Dedifferentiated amniotic fluid mesenchymal stem cell (primary cell): Measurements from ENCODE around the gene TUBGCP3.

ENCODE experiments used
- DNase-seq: peaks from one replicate; pipeline ENCODE4 v3.0.0-alpha.2; 2016; ENCODE audit errors: extremely low spot score

TUBGCP3 gene

DNA sequence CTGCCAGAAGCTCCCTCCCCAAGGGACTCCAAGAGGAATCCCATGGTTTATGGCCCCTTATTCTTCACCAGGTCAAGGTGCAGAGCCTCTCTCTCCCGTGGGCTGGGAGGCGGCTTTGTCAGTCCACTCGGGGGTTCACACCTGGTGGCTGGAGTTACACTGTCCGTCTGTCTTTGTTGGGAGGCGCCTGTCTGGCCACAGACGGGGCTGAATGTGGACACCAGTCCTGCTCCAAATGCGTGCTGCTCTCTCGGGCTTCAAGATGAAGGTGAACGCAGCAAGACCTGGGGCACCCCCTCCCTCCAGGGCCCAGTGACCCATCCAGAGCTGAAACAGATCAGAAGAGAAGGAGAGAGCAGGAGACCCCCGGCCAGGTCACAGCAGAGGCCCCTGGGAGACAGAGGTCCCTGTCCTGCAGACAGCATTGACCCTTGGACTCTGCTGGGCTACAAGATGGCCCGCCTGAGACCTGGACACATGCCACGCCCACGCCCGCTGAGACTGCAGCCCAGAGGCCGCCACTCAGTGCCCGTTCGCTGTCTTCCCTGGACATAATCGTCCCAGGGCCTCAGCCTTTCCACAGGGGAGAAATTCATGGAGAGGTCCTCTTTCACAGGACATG is 29.9 kb upstream of the TUBGCP3 start:
- no peak for DNase-seq

DNA sequence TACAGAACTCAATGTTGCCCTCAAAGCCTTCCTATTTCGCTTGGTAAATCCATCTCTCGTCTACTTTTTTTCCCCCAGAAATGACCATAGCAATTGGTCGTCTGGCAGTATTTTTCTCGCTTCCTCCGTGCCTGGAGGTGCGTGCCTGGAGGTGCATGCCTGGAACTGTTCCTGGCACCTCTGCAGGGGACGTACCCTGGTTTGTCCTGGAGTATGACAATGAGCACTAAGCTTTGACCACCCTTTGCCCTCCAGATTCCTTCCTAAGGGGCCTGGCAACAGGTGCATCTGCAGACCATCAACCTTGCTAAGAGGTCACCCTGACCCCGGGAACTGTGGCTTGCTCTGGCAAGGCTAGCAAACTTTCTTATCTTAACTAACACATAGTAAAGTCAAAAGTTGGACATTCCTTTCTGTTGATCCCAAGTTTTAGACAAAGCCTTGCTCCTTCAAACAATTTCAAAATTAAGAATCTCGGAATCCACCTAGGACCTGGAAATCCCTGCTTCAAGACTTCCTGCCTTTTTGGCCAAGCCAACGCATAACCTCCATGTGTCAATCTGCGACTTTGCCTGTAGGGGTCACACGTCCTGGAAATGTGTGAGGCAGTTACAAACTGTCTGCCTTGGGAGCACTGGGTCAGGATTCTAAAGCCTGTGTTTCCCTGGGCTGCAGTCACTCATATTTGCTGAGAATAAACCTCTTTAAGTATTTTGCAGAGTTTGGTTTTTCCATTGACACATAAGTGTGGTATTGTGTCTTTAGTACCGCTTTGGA is 28.8 kb upstream of the TUBGCP3 start:
- DNase-seq: peak; percentile 22

DNA sequence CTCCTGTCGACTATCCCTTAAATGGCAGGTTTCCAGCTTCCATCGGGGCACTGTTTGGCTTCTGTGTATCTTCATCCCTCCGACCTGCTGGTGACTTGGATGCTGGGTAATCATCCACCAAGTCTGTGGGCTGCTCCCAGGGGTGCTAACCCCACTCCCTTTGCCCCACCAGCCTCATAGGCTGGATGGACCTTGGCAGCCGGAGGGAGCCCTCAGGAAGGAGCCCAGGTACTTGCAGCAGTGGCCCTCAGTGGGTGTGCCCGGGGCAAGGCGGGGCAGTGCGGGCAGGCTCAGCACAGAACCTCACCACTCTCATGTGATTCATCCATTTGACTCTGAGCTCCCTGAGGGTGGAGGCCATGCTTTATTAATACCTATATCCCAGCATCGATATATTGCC is 27.4 kb upstream of the TUBGCP3 start:
- no peak for DNase-seq

DNA sequence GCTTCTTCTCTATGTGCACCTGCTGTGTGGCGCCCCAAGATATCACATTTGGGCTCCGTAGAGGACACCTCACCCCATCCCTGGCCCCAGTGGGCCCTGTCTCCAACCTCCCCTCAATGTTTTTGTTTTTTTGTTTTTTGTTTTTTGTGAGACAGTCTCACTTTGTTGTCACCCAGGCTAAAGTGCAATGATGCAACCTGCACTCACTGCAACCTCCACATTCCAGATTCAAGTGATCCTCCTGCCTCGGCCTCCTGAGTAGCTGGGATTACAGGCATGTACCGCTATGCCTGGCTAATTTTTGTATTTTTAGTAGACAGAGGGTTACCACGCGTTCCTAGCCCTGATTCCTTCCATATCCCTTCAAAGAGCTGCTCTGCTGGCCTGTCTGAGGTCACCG is 26.9 kb upstream of the TUBGCP3 start:
- no peak for DNase-seq

GRCh38 chr13:112608212-112608611 is 20.3 kb upstream of the TUBGCP3 start:
- DNase-seq: no peak

DNA sequence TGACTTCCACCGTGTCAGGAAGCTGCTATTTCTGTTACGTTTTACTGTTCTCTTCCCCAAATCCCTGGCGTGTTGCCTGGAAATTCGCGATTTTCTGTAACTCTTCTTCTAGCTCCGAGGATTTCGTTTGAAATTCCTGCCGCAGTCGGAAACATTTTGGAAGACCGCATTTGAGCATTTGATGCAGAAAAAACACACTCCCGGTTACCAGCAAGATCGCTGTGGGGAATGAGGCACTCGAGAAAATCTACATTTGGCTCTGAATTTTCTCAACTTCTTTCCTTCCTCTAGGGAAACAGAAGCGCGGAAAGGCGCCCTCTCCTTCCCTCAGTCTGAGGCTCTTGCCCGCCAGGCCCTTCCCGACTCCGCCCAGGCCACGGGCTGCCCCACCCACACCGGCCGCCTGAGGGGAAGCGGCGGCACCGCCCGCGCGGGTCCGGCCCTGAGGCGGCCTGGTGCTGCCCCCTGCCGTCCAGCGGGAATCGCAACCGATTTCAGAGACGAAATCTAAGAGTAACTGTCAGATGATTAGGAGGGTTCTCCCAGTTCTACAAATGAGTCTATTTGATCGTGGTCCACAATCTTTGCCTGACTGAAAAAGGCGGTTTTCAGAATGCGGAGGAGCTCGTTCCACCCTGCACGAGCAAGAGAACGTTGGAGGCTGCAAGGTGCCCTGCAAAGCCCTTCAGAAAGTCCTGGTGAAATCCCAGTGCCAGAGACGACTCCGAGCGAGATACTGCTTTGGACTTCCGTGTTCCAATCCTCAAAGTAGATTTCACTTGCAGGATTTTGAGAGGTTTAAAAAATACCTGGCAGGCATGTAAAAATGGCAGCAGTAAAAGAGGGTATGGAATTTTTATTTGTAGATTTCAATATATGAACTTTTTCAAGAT is 18.4 kb upstream of the TUBGCP3 start:
- peak; percentile 87 for DNase-seq

- no peak for DNase-seq
Measured at GRCh38 chr13:112605531-112605990, 17.6 kb upstream of the TUBGCP3 start.

- peak; percentile 22 for DNase-seq
Measured at GRCh38 chr13:112603641-112604225, 15.8 kb upstream of the TUBGCP3 start.

GRCh38 chr13:112602189-112602588 is 14.2 kb upstream of the TUBGCP3 start:
- DNase-seq: no peak

GRCh38 chr13:112601371-112601770 is 13.4 kb upstream of the TUBGCP3 start:
- DNase-seq: no peak

- DNase-seq: no peak
Measured at GRCh38 chr13:112596235-112596634, 8.3 kb upstream of the TUBGCP3 start.

- DNase-seq: no peak
Measured at GRCh38 chr13:112592647-112593046, 4.7 kb upstream of the TUBGCP3 start.

DNA sequence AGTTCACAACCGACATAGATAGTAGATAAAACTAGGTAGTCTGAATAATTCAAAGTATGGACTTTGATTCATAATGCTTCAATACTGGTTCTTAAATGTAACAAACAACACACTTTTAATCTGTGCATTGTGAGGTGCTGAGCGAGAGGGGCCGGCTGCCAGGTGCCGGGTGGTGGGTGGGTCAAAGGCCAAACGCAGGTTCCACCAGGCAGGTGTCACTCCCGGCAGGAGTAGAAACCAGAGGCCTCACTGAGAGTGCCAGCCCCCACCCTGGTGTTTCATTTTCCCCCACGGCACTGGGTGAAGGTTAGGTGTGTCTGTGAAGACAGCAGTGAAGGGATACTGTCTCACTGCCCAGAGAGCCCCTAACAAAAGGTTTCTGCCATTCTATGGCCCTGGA is 4.2 kb upstream of the TUBGCP3 start:
- DNase-seq: no peak

DNA sequence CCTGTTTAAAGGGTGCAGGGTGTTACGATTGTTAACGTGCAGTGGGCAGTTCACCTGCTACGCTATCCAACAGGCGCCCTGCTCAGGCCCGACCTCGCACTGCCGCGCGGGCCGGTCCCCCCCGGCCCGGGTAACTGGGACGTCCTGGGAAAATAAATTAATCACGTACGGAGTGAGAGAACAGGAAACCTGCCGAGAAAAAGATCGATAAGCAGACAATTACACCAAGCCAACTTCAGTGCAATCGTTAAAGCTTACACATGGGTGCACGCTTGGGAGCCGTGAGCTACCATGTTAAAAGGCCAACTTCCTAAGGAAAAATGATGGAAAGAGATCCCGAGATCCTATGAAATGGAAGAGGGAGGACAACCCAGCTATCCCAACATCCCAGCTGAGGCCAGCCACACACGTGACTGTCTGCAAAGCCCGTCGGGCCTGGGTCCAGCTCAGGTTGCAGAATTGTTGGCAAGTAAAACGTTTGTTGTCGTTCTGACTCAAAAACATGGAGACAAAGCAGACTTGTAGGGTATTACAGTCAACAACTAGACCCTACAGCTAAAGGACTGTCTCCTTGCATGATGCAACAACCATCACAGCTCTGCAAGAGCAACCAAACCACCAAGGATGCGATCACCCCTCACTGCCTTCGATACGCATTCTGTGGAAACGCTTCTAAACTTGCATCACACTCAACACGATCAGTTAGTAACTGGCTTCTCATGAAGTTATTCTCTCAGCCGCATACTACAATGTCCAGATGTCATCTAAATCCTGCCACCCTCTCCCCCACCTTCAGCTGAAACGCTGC is 741 bp upstream of the TUBGCP3 start:
- DNase-seq: no peak

DNA sequence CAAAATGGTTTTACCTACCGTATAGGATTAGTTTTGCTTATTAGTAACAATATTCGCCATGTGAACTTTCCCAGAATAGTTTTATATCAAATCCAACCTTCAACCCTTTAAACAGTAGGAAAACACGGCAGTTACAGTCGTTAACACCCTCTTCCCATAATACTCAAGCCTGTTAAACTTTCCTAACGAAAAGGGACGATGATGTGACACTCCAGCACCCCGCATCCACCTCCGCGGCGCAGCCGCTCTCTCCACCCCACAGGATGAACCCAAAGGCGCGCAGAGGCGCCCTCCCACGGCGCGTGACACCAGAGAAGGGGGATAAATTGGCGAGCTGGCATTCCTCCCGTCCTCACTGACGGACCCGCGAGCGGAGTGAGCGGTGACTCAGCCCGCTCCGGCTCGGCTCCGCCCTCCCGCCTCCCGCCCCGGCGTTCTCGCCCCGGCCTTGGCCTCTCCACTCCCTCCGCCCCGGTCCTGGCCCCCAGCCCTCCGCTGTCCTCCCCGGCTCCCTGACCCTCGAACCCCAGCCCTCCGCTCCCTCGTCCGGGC is 665 bp downstream of the TUBGCP3 start:
- DNase-seq: peak; percentile 84

DNA sequence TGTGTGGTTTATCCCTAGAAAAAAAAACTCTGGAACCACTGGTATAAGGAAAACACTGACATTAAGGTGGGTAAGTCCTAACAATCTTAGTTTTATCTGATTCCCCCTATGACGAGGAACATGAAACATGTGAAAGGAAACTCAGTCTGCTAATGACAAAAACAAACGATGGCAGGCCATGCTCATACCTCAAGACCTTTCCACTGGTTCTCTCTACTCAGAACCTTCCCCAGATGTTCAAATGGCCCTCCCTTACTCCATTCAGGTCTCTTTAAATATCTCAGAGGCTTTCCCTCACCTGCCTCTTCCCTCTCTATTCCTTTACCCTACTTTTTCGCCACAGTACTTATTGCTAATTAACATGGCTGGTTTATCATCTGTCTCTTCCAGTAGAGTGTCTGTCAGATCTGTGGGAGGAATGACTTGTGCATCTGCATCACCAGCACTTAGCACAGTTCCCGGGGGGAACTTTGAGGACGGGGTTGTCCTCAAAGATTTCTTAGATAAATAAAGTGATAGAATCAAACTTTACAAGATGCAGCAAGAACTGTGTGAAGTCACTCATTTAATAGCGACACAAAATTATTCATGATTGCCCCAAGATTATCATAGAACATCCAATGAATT is 1.5 kb downstream of the TUBGCP3 start:
- no peak for DNase-seq

DNA sequence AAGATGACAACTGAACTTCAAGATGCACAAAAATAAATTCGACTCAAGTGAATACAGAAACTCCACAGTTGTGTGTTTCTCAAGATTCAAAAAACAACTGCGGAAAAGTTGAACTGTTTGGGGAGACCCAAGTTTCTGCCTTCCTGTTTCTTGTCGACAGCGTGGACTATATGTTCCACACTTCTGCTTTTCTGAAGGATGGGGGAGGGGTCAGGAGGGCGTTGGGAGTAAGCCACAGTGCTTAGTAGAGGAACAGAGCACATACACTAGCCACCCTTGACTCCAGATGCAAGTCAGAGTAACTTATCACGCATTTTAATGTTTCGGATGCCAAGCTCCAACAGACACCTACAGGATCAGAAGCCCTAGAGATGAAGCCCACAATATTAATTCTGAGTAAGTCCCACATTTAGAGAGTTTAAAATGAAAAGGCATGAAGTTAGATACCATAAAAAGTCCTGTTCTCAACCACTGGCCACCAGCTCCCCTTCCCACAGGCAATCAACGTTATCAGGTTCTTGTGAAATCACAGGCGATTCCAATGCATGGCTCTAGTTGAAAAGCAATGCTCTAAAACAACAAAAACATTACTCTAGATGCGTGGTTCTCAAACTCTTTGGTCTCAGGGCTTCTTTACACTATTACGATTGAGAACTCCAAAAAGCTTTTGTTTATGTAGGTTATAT is 4.2 kb downstream of the TUBGCP3 start:
- no peak for DNase-seq

- DNase-seq: no peak
Measured at GRCh38 chr13:112582263-112582662, 5.7 kb downstream of the TUBGCP3 start.

GRCh38 chr13:112580912-112581311 is 7.0 kb downstream of the TUBGCP3 start:
- DNase-seq: no peak

- DNase-seq: no peak
Measured at GRCh38 chr13:112580211-112580610, 7.7 kb downstream of the TUBGCP3 start.
